Adrenal gland (tissue), 12 donors: Measurements from ENCODE around the gene C19orf47. TPM values are rescaled to one million over a fixed set of nuclear protein-coding genes. Genes with fewer than 3 reads are reported as not detected.

Experiments used
- DNase-seq, 7 donors: peaks; one replicate each; pipeline ENCODE4 v3.0.0-alpha.2; 2019 to 2020
- H3K27ac ChIP-seq, 5 donors: fragments of 200-600 bp; sonication (generic) in 4 of 5; 1 replicate in 3 of 5; 2 replicates in 2 of 5; pipeline versions ENCODE4 v1.5.1 to v1.8.0; 2016 to 2020; ENCODE audit warnings: mild to moderate bottlenecking in 1 of 5
- H3K27me3 ChIP-seq: fragments of 200-600 bp; 2 replicates; pipeline ENCODE4 v1.8.0; 2021
- H3K36me3 ChIP-seq, 2 donors: fragments of 200-600 bp; replicated peaks in 1 of 2; 1 replicate in 1 of 2; 2 replicates in 1 of 2; pipeline versions ENCODE4 v1.5.1 to v1.8.0; 2018 to 2022
- H3K4me1 ChIP-seq, 2 donors: fragments of 200-600 bp; replicated peaks in 1 of 2; 1 replicate in 1 of 2; 2 replicates in 1 of 2; pipeline versions ENCODE4 v1.5.1 to v1.8.0; 2018 to 2021
- H3K4me3 ChIP-seq, 4 donors: fragments of 200-600 bp; sonication (generic) in 3 of 4; one replicate each; pipeline ENCODE4 v1.5.1; 2016 to 2018
- H3K9me3 ChIP-seq, 3 donors: fragments of 200-600 bp; sonication (generic) in 1 of 3; replicated peaks in 1 of 3; 1 replicate in 2 of 3; 2 replicates in 1 of 3; pipeline versions ENCODE4 v1.5.1 to v1.8.0; 2016 to 2021
- CTCF ChIP-seq, 6 experiments: fragments of 450-650 bp in 4 of 6; fragments of 200-600 bp in 2 of 6; sonication (generic) in 1 of 6; IDR thresholded peaks; 1 replicate in 5 of 6; 2 replicates in 1 of 6; pipeline versions ENCODE4 v1.5.1 to v1.8.0; 2016 to 2021; ENCODE audit warnings: antibody characterized with exemption in 6 of 6, mild to moderate bottlenecking in 2 of 6, moderate library complexity in 1 of 6
- POLR2A ChIP-seq, 2 donors: fragments of 450-650 bp; IDR thresholded peaks; one replicate each; pipeline ENCODE4 v1.6.1; 2017; ENCODE audit warnings: antibody characterized with exemption in 2 of 2, mild to moderate bottlenecking in 2 of 2, moderate library complexity in 1 of 2
- WGBS, 4 donors: extraction: QIAGEN DNeasy Blood & Tissue Kit in 2 of 4; methylation state at CpG; one replicate each; pipeline versions ENCODE4 v1.1.5 to v1.1.7; 2013 to 2017; 5-methylcytosine and 5-hydroxymethylcytosine counted together
- intact Hi-C, 2 donors: fragments of 100-400 bp; cut with DNase I; formaldehyde crosslinking; loops; one replicate each; pipeline versions ENCODE4 v1.14.1 to v1.15.0; 2022 to 2023
- polyA plus RNA-seq, 3 donors: library from polyadenylated mRNA; stranded (reverse); fragments of 200-250 nt in 2 of 3; fragments of 350-450 nt in 1 of 3; fragmentation: Illumina TruSeq in 1 of 3; extraction: RNeasy Lipid Tissue Mini Kit (QIAGEN cat#74804) in 1 of 3; gene quantifications; one replicate each; pipeline ENCODE4 v1.2.3, GENCODE V29; 2013 to 2014
- total RNA-seq, 9 donors: library from RNA; depleted of rRNA in 4 of 9; stranded (reverse); fragments of >200 nt in 4 of 9; fragments of 120-200 nt in 1 of 9; fragmentation: NEBNext Ultra II Directional in 1 of 9; extraction: Animal tissue kit (Norgen Biotek cat#: 25700) in 1 of 9; gene quantifications; one replicate each; pipeline versions ENCODE4 v1.1.0 to v1.2.4, GENCODE V29; 2013 to 2023
- donor health status: healthy with polysubstance abuse.
- donor health status: Bipolar disorder and iron deficiency.
- donor health status: DM: yes; HTN: yes; CAD: no.
- donor health status: DM: no; HTN: no; CAD: no.
- donor health status: DM: no; HTN: no; CAD: no.
- donor health status: DM: yes; HTN: yes; CAD: no.

Gene C19orf47
- total and polyA plus RNA-seq, 12 donors: 7.0 to 20.9 (median 14.6) TPM

- TF ChIP-seq POLR2A (IDR thresholded peaks at IDR 0.05): no peak
- TF ChIP-seq CTCF (IDR thresholded peaks at IDR 0.05): no peak
- Histone ChIP-seq H3K4me3 (no peak overlapping the region), H3K36me3 (no peaks in the 10 kb centered on the region), H3K27me3 (no peaks in the 10 kb centered on the region), H3K4me1 (peaks cover 0 to 14% of the 10 kb centered on the region in 2 donors), H3K9me3 (no peaks in the 10 kb centered on the region), H3K27ac (no peak overlapping the region)
- DNase-seq: no peak
- 87 to 97% (median 92%) methylated on average over 10 to 14 of the region's 14 CpGs for WGBS, 4 donors
- intact Hi-C loops: no loop called here
Measured at GRCh38 chr19:40395956-40396355, 47.8 kb upstream of the C19orf47 start.

- Histone ChIP-seq H3K4me3 (no peak overlapping the region), H3K36me3 (no peaks in the 10 kb centered on the region), H3K27ac (no peak overlapping the region), H3K4me1 (peaks cover 0 to 8% of the 10 kb centered on the region in 2 donors), H3K9me3 (no peaks in the 10 kb centered on the region), H3K27me3 (no peaks in the 10 kb centered on the region)
- DNase-seq: no peak
- TF ChIP-seq POLR2A (IDR thresholded peaks at IDR 0.05) (no peak), CTCF (IDR thresholded peaks at IDR 0.05) (no peak)
- 70 to 84% (median 76%) methylated on average over 4 to 13 of the region's 13 CpGs for WGBS, 4 donors
- intact Hi-C loops: no loop called here
Measured at GRCh38 chr19:40394816-40395210, 46.6 kb upstream of the C19orf47 start.

- Histone ChIP-seq H3K4me1 (peaks cover 0 to 8% of the 10 kb centered on the region in 2 donors), H3K27me3 (no peaks in the 10 kb centered on the region), H3K27ac (no peak overlapping the region), H3K9me3 (no peaks in the 10 kb centered on the region), H3K4me3 (no peak overlapping the region), H3K36me3 (no peaks in the 10 kb centered on the region)
- intact Hi-C loops: no loop called here
- TF ChIP-seq POLR2A (IDR thresholded peaks at IDR 0.05) (no peak), CTCF (IDR thresholded peaks at IDR 0.05) (no peak)
- no peak for DNase-seq
- 88 to 94% (median 93%) methylated on average over 23 to 41 of the region's 41 CpGs for WGBS, 4 donors
Measured at GRCh38 chr19:40393894-40394815, 46.0 kb upstream of the C19orf47 start.

- H3K36me3 ChIP-seq: no peaks in the 10 kb centered on the region
- H3K4me3 ChIP-seq: no peak overlapping the region
- no peaks in the 10 kb centered on the region for H3K27me3 ChIP-seq
- peak overlapping the region in 3 of 5 donors; percentile 3 to 21 (median 10) for H3K27ac ChIP-seq
- H3K9me3 ChIP-seq: no peaks in the 10 kb centered on the region
- intact Hi-C loops: no loop called here
- WGBS, 4 donors: 24 to 40% (median 30%) methylated on average over 6 to 9 of the region's 9 CpGs
- TF ChIP-seq CTCF (IDR thresholded peaks at IDR 0.05) (peak in 5 of 6 experiments; percentile 16 to 50 (median 39)), POLR2A (IDR thresholded peaks at IDR 0.05) (no peak)
- peak in 2 of 7 donors; percentile 44 to 45 for DNase-seq
- peaks cover 7 to 8% of the 10 kb centered on the region in 2 donors for H3K4me1 ChIP-seq
Measured at GRCh38 chr19:40392894-40393517, 44.8 kb upstream of the C19orf47 start.
